GM12891 (cell line): ENCODE data around the gene GNAT1.

Source experiments
- PAX5 ChIP-seq: IDR thresholded peaks from 2 replicates; pipeline ENCODE4 v1.6.1; 2011; ENCODE audit warnings: low read length, moderate library complexity, mild to moderate bottlenecking; ENCODE audit not compliant: insufficient read depth, severe bottlenecking
- POLR2A ChIP-seq: IDR thresholded peaks from 2 replicates; pipeline ENCODE4 v1.6.1; 2011; ENCODE audit warnings: low read depth, low read length, control low read depth
- POLR2AphosphoS5 ChIP-seq: IDR thresholded peaks from 2 replicates; pipeline ENCODE4 v1.6.1; 2011; ENCODE audit warnings: low read depth, low read length, control low read depth
- SPI1 ChIP-seq: IDR thresholded peaks from 2 replicates; pipeline ENCODE4 v1.6.1; 2011; ENCODE audit warnings: low read depth, low read length, control low read depth
- TAF1 ChIP-seq: IDR thresholded peaks from 2 replicates; pipeline ENCODE4 v1.6.1; 2011; ENCODE audit warnings: low read depth, low read length, control low read depth

DNA sequence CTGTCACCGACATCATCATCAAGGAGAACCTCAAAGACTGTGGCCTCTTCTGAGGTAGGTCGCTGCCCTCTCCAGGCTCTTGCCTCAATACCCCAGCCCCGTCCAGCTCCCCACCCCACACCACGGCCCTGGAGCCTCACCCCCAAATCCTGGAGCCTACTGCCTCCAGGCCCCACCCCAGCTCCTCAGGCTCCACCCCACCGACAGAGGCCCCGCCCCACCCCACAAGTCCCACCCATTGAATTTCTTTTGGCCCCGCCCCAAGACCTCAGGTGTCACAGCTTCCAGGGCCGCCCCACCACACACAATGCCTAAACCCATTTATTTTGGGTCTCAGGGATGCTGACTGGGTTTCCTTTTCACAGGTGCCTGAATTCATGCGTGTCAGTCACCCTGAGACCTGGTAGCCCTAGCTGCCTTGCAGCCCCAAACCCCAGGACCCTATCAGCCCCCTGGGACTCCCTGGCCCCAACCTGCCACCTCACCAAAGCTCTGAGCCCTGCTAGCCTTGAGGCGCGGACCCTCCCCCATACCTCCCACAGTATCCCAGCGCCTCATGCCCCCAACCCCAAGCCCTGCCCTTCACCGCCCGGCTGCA is 3.6 kb downstream of the GNAT1 start:
- no peak for TF ChIP-seq POLR2A
- TF ChIP-seq POLR2AphosphoS5, result no peak
- no peak for TF ChIP-seq TAF1
- TF ChIP-seq SPI1, result no peak
- TF ChIP-seq PAX5, result no peak
